Hepatocyte (in vitro differentiated cells): ENCODE measurements around the gene PDE11A.

ENCODE experiments used
- EZH2 ChIP-seq: fragments of 200-600 bp; sonication (generic); IDR thresholded peaks from 2 replicates; pipeline ENCODE4 v1.6.1; 2016; ENCODE audit warnings: antibody characterized with exemption, mild to moderate bottlenecking, borderline replicate concordance
- EZH2phosphoT487 ChIP-seq: fragments of 200-600 bp; sonication (generic); IDR thresholded peaks from one replicate; pipeline ENCODE4 v1.6.1; 2018; ENCODE audit warnings: antibody characterized with exemption, mild to moderate bottlenecking, low read depth, moderate library complexity; ENCODE audit not compliant: unreplicated experiment, severe bottlenecking
- TF ChIP-seq, protein P1 (sequence below): fragments of 200-600 bp; sonication (generic); IDR thresholded peaks from 2 replicates; pipeline ENCODE4 v1.5.1; 2016; ENCODE audit warnings: antibody characterized with exemption, mild to moderate bottlenecking; ENCODE audit not compliant: poor library complexity

DNA sequence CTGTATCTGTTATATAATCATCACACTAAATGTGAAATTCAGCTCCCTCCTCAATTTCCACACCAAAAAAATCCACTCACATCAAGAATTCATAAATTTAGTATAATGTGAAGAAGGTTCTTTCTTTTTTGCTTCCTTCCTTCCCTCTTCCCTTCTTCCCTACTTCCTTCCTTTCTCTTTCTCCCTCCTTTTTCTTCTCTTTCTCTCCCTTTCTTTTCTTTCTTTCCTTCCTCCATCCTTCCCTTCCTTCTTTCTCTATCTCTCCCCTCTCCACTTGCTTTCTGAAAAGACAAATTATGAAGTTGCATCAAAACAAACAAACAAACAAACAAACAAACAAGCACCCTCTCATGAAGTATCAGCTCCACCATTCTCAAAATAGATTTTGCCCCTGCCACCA, 290.0 kb downstream of the PDE11A start:
- no peak for TF ChIP-seq EZH2phosphoT487
- TF ChIP-seq, protein P1, sequence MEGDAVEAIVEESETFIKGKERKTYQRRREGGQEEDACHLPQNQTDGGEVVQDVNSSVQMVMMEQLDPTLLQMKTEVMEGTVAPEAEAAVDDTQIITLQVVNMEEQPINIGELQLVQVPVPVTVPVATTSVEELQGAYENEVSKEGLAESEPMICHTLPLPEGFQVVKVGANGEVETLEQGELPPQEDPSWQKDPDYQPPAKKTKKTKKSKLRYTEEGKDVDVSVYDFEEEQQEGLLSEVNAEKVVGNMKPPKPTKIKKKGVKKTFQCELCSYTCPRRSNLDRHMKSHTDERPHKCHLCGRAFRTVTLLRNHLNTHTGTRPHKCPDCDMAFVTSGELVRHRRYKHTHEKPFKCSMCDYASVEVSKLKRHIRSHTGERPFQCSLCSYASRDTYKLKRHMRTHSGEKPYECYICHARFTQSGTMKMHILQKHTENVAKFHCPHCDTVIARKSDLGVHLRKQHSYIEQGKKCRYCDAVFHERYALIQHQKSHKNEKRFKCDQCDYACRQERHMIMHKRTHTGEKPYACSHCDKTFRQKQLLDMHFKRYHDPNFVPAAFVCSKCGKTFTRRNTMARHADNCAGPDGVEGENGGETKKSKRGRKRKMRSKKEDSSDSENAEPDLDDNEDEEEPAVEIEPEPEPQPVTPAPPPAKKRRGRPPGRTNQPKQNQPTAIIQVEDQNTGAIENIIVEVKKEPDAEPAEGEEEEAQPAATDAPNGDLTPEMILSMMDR = no peak
- TF ChIP-seq EZH2 = no peak
